Measurements from ENCODE around the gene TDRKH. TPM values are rescaled to one million over a fixed set of nuclear protein-coding genes. Genes with fewer than 3 reads are reported as not detected.
"Not testable (repeated sequence)": the region's sequence is repeated elsewhere in the genome, so short reads cannot be mapped to it uniquely, and the experiment has no call there.

TDRKH gene
- total and polyA plus RNA-seq, 11 donors = 2.7 to 9.8 (median 4.8) TPM

- no peaks in the 10 kb centered on the region for H3K27me3 ChIP-seq
- H3K4me1 ChIP-seq = peaks cover 0 to 20% (median 0%) of the 10 kb centered on the region in 12 donors
- 59 to 68% (median 62%) methylated on average over 2 of the region's 2 CpGs for WGBS, 4 donors
- H3K4me3 ChIP-seq = peak overlapping the region in 1 of 12 donors; percentile 23
- H3K36me3 ChIP-seq = peaks cover 0 to 30% (median 17%) of the 10 kb centered on the region in 9 donors
- DNase-seq = no peak
- no peak for TF ChIP-seq POLR2A (IDR thresholded peaks at IDR 0.05)
- ATAC-seq = no peak
- H3K27ac ChIP-seq = peak overlapping the region in 3 of 12 donors; percentile 3 to 83 (median 31)
- no peaks in the 10 kb centered on the region for H3K9me3 ChIP-seq
- intact Hi-C loops (cut with DNase I) = no loop called here
Measured at GRCh38 chr1:151783796-151784195, 6.5 kb downstream of the TDRKH start.

GRCh38 chr1:151782741-151783140 lies 7.6 kb downstream of the TDRKH start:
- Histone ChIP-seq H3K36me3 (peaks cover 0 to 39% (median 27%) of the 10 kb centered on the region in 9 donors), H3K9me3 (no peaks in the 10 kb centered on the region), H3K27me3 (no peaks in the 10 kb centered on the region), H3K4me3 (no peak overlapping the region), H3K27ac (peak overlapping the region in 1 of 12 donors; percentile 83), H3K4me1 (peaks cover 0 to 20% (median 0%) of the 10 kb centered on the region in 12 donors)
- 90 to 95% (median 94%) methylated on average over 3 of the region's 3 CpGs for WGBS, 4 donors
- no peak for ATAC-seq
- TF ChIP-seq CTCF (IDR thresholded peaks at IDR 0.05) (no peak), POLR2A (IDR thresholded peaks at IDR 0.05) (no peak)
- DNase-seq = no peak
- intact Hi-C loops (cut with DNase I) = no loop called here

GRCh38 chr1:151782026-151782425 lies 8.3 kb downstream of the TDRKH start:
- 88 to 94% (median 91%) methylated on average over 5 of the region's 5 CpGs for WGBS, 4 donors
- H3K9me3 ChIP-seq; ATAC-seq; H3K4me3 ChIP-seq; intact Hi-C loops (cut with DNase I); H3K27me3 ChIP-seq; DNase-seq: not testable (repeated sequence)
- Histone ChIP-seq H3K4me1 (peaks cover 0 to 20% (median 0%) of the 10 kb centered on the region in 12 donors), H3K36me3 (peaks cover 0 to 40% (median 29%) of the 10 kb centered on the region in 9 donors), H3K27ac (peak overlapping the region in 1 of 12 donors; percentile 83)

GRCh38 chr1:151780736-151781135 lies 9.6 kb downstream of the TDRKH start:
- intact Hi-C loops (cut with DNase I); ATAC-seq; H3K9me3 ChIP-seq; H3K27me3 ChIP-seq; H3K4me3 ChIP-seq; DNase-seq: not testable (repeated sequence)
- peaks cover 0 to 53% (median 35%) of the 10 kb centered on the region in 9 donors for H3K36me3 ChIP-seq
- H3K4me1 ChIP-seq = peaks cover 0 to 20% (median 0%) of the 10 kb centered on the region in 12 donors
- peak overlapping the region in 1 of 12 donors; percentile 8 for H3K27ac ChIP-seq
- WGBS, 4 donors = 93 to 97% (median 95%) methylated on average over 5 of the region's 5 CpGs

- no peaks in the 10 kb centered on the region for H3K27me3 ChIP-seq
- peaks cover 0 to 62% (median 43%) of the 10 kb centered on the region in 9 donors for H3K36me3 ChIP-seq
- WGBS, 4 donors = 88 to 96% (median 95%) methylated on average over 4 of the region's 4 CpGs
Measured at GRCh38 chr1:151779852-151780251, 10.4 kb downstream of the TDRKH start.

More at GRCh38 chr1:151779852-151780251, 10.4 kb downstream of the TDRKH start:
- ATAC-seq = no peak
- TF ChIP-seq POLR2A (IDR thresholded peaks at IDR 0.05) = no peak
- no peak for TF ChIP-seq CTCF (IDR thresholded peaks at IDR 0.05)
- H3K4me1 ChIP-seq = peaks cover 0 to 20% (median 0%) of the 10 kb centered on the region in 12 donors
- DNase-seq = no peak
- no peak overlapping the region for H3K4me3 ChIP-seq
- intact Hi-C loops (cut with DNase I) = no loop called here
- H3K27ac ChIP-seq = no peak overlapping the region
- H3K9me3 ChIP-seq = no peaks in the 10 kb centered on the region
